D721Med (cell line): ENCODE results near the gene WDR20.

Experiments
- DNase-seq: peaks from one replicate; pipeline ENCODE4 v3.0.0; 2011; ENCODE audit warnings: low spot score; ENCODE audit not compliant: insufficient read length
- FAIRE-seq: peaks from 2 replicates; lab custom pipeline; 2011; peaks lifted over from hg19 to GRCh38; lab: Jason Lieb, UNC
- CTCF ChIP-seq: IDR thresholded peaks from 2 replicates; pipeline ENCODE4 v1.5.1; 2012; ENCODE audit warnings: mild to moderate bottlenecking, control low read depth; ENCODE audit not compliant: insufficient read depth; ENCODE audit errors: missing control alignments

Gene WDR20

DNA sequence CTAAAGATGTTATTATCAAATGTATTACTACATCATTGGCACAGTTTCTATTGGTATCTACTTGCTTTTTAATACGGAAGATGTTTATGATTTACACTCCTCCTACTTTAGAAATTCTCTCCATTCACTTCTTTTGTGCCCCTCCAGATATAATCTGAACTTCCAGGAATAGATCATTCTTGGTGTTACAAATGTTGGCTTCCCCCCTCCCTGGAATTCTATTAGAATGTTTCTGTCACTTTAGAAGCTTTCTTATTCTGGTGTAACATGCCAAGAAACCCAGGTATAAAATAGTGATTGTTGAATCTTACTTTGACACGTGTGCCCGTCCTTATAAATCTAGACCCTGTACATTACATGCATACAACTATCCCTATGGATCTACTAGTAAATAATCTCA lies 1.2 kb upstream of the WDR20 start:
- no peak for TF ChIP-seq CTCF
- FAIRE-seq (no peak), DNase-seq (no peak)

- FAIRE-seq: no peak
- no peak for TF ChIP-seq CTCF
- no peak for DNase-seq
Measured at GRCh38 chr14:102138961-102139285, 774 bp upstream of the WDR20 start.

DNA sequence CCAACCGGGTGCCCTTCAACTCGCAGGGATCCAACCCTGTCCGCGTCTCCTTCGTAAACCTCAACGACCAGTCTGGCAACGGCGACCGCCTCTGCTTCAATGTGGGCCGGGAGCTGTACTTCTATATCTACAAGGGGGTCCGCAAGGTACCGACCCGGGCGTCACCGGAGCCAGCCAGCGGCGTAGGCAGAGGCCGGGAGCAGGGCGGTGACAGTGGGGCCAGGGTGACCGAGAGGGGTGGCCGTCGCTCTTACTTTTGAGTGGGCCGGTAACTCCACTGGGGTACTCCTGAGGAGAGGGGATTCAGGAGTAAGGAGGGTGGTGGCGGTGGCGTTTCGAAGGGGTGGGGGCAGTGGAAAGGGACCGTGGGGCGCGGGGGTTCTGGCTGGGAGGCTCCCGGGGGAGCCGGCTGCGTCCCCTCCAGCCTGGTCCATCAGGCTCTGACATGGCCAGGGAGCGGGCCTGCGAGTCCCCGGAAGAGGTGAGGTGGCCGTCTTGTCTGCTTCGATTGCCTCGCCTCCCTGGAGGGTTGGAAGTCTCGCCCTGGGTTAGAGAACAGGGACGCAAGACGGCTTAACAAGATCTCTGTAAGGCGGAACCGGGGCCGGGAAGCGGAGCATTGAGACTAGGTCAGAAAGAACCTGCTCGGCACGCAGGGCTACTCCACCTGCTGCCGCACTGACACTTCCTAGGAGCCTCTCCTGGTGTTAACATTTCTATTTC lies 491 bp downstream of the WDR20 start:
- peak; percentile 18 for DNase-seq
- no peak for TF ChIP-seq CTCF
- no peak for FAIRE-seq

DNA sequence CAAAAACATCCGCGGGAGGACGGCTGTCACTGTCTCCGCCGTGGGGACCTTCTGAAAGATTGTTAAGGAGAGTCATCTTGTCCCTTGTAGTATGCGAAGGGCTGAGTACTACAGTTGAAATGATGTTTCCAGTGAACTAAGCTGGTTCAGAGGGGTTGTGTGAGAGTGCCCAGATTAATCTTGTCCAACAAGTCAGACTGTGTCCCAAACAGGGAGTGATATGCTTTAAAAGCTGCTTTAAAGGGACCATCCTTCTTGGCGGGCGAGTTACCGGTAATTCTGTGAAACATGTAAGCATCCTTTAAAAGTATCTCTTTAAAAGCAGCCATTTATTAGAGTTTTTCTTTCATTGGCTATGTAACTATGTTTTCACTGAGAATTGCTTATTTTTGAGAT lies 1.1 kb downstream of the WDR20 start:
- no peak for FAIRE-seq
- no peak for DNase-seq
- no peak for TF ChIP-seq CTCF

- no peak for DNase-seq
- FAIRE-seq: no peak
- TF ChIP-seq CTCF: no peak
Measured at GRCh38 chr14:102141797-102142196, 2.1 kb downstream of the WDR20 start.

DNA sequence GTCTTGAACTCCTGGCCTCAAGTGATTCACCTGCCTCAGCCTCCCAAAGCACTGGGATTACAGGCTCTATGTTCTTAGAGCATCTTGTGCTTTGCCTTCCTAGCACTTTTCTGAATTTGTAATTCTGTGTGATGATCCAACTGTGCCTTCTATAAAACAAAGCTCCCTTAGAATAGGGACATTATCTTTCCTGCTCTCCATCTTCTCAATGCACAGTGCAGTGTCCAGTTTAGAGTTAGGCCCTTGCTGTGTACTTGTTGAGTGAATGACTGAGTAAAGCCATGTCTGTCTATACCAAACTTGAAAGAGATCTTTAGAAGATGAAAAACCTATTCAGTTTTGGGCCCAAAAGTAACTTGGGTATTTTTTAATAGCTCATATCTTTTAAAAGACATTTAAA lies 5.2 kb downstream of the WDR20 start:
- FAIRE-seq (no peak), DNase-seq (no peak)
- TF ChIP-seq CTCF: no peak

- no peak for FAIRE-seq
- TF ChIP-seq CTCF: no peak
- DNase-seq: no peak
Measured at GRCh38 chr14:102145395-102145794, 5.7 kb downstream of the WDR20 start.
